Spleen (tissue), 7 donors: ENCODE measurements around the gene MSI2.

ENCODE experiments used
- POLR2AphosphoS5 ChIP-seq, 3 donors: sonication (generic); formaldehyde crosslinking; IDR thresholded peaks; one replicate each; pipeline ENCODE4 v1.5.1; 2017; ENCODE audit warnings: antibody characterized with exemption in 3 of 3
- TF ChIP-seq, protein P1 (sequence below), 11 experiments: fragments of 200-600 bp in 7 of 11; fragments of 450-650 bp in 4 of 11; sonication (generic) in 4 of 11; IDR thresholded peaks in 8 of 11; conservative IDR thresholded peaks in 3 of 11; 1 replicate in 7 of 11; 2 replicates in 4 of 11; pipeline versions ENCODE4 v1.4.0 to v1.8.0; 2016 to 2021; ENCODE audit warnings: antibody characterized with exemption in 11 of 11, inconsistent platforms in 4 of 11, mild to moderate bottlenecking in 1 of 11
- donor health status: DM: no; HTN: no; CAD: no; lungs with moderate emphysema.
- donor health status: DM: no; HTN: no; CAD: no.
- donor health status: DM: no; HTN: no; CAD: no.

DNA sequence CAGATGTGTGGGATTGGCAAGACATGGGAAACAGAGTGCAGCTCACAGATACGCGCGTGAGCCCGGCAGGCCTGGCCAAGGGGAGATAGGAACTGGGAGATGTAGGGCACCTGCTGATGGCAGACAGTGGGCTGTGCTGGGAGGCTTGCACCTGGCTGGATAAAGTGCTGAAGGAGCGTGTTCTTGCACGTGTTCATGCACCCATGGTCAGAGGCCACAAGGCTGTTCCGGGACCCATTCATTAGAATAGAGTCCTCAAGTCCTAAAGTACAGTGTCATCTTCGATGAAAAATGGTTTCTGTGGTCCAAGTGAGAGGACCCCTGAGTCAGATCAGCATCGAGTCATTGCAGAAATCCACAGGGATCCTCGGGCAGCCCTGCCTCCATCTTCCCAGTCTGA lies 252.3 kb downstream of the MSI2 start:
- TF ChIP-seq, protein P1, sequence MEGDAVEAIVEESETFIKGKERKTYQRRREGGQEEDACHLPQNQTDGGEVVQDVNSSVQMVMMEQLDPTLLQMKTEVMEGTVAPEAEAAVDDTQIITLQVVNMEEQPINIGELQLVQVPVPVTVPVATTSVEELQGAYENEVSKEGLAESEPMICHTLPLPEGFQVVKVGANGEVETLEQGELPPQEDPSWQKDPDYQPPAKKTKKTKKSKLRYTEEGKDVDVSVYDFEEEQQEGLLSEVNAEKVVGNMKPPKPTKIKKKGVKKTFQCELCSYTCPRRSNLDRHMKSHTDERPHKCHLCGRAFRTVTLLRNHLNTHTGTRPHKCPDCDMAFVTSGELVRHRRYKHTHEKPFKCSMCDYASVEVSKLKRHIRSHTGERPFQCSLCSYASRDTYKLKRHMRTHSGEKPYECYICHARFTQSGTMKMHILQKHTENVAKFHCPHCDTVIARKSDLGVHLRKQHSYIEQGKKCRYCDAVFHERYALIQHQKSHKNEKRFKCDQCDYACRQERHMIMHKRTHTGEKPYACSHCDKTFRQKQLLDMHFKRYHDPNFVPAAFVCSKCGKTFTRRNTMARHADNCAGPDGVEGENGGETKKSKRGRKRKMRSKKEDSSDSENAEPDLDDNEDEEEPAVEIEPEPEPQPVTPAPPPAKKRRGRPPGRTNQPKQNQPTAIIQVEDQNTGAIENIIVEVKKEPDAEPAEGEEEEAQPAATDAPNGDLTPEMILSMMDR (IDR thresholded peaks at IDR 0.05 in 8 of 11, conservative IDR thresholded peaks at IDR 0.05 in 3 of 11): no peak
- TF ChIP-seq POLR2AphosphoS5 (IDR thresholded peaks at IDR 0.05): no peak
